Stimulated activated CD4-positive, alpha-beta T cell treated with anti-CD3 and anti-CD28 coated beads, Interleukin-15, amount 100 ng/mL, for 1 hour (primary cell): ENCODE results near the gene MSMB.
"Not testable (repeated sequence)": the region's sequence is repeated elsewhere in the genome, so short reads cannot be mapped to it uniquely, and the experiment has no call there.

ENCODE experiments used
- DNase-seq, 2 donors: peaks; one replicate each; pipeline ENCODE4 v3.0.0-alpha.2; 2020; ENCODE audit warnings: low read depth in 1 of 2, low spot score in 1 of 2

MSMB gene

GRCh38 chr10:46046261-46046660, at the start of gene MSMB:
TSS of gene MSMB (minus strand) at chr10:46046269. CDS start at chr10:46046237, 32 bp downstream.
- no peak for DNase-seq

- DNase-seq, result no peak
Measured at GRCh38 chr10:46094931-46095750, 49.1 kb upstream of the MSMB start.

- DNase-seq, result no peak
Measured at GRCh38 chr10:46094197-46094500, 48.1 kb upstream of the MSMB start.

GRCh38 chr10:46093316-46094196, 47.5 kb upstream of the MSMB start:
- not testable (repeated sequence) for DNase-seq

- no peak for DNase-seq
Measured at GRCh38 chr10:46092524-46093081, 46.5 kb upstream of the MSMB start.

- no peak for DNase-seq
Measured at GRCh38 chr10:46091828-46092523, 45.9 kb upstream of the MSMB start.

- no peak for DNase-seq
Measured at GRCh38 chr10:46091080-46091827, 45.2 kb upstream of the MSMB start.

- DNase-seq, result no peak
Measured at GRCh38 chr10:46090258-46090812, 44.3 kb upstream of the MSMB start.

- not testable (repeated sequence) for DNase-seq
Measured at GRCh38 chr10:46087381-46087780, 41.3 kb upstream of the MSMB start.

- no peak for DNase-seq
Measured at GRCh38 chr10:46084321-46085165, 38.5 kb upstream of the MSMB start.

- no peak for DNase-seq
Measured at GRCh38 chr10:46080886-46081285, 34.8 kb upstream of the MSMB start.

GRCh38 chr10:46079831-46080585, 33.9 kb upstream of the MSMB start:
- DNase-seq, result no peak

- no peak for DNase-seq
Measured at GRCh38 chr10:46077731-46078413, 31.8 kb upstream of the MSMB start.

- DNase-seq, result no peak
Measured at GRCh38 chr10:46077141-46077554, 31.1 kb upstream of the MSMB start.

GRCh38 chr10:46075869-46076268, 29.8 kb upstream of the MSMB start:
- no peak for DNase-seq

GRCh38 chr10:46074196-46074946, 28.3 kb upstream of the MSMB start:
- no peak for DNase-seq

GRCh38 chr10:46073564-46073963, 27.5 kb upstream of the MSMB start:
- DNase-seq, result no peak
